GM19351 (cell line): ENCODE data around the gene CCSAP.
"Not testable (repeated sequence)": the region's sequence is repeated elsewhere in the genome, so short reads cannot be mapped to it uniquely, and the experiment has no call there.

Experiments
- ATAC-seq: cut with Tn5 transposase; IDR thresholded peaks from one replicate; pipeline ENCODE4 v1.9.1; 2021; ENCODE audit warnings: mild to moderate bottlenecking, moderate library complexity; ENCODE audit not compliant: unreplicated experiment

CCSAP gene

GRCh38 chr1:229364207-229365065 lies 21.6 kb upstream of the CCSAP start:
- ATAC-seq = no peak

- no peak for ATAC-seq
Measured at GRCh38 chr1:229363723-229364122, 20.9 kb upstream of the CCSAP start.

GRCh38 chr1:229360420-229360819 lies 17.6 kb upstream of the CCSAP start:
- ATAC-seq = no peak

- no peak for ATAC-seq
Measured at GRCh38 chr1:229355661-229356060, 12.8 kb upstream of the CCSAP start.

- ATAC-seq = no peak
Measured at GRCh38 chr1:229354226-229354625, 11.4 kb upstream of the CCSAP start.

- no peak for ATAC-seq
Measured at GRCh38 chr1:229352975-229353374, 10.1 kb upstream of the CCSAP start.

GRCh38 chr1:229349463-229350385 lies 6.9 kb upstream of the CCSAP start:
- no peak for ATAC-seq

- ATAC-seq = no peak
Measured at GRCh38 chr1:229347528-229347927, 4.7 kb upstream of the CCSAP start.

- no peak for ATAC-seq
Measured at GRCh38 chr1:229344937-229345684, 2.3 kb upstream of the CCSAP start.

- ATAC-seq = no peak
Measured at GRCh38 chr1:229344139-229344538, 1.3 kb upstream of the CCSAP start.

GRCh38 chr1:229341774-229342655 lies 832 bp downstream of the CCSAP start:
- peak; percentile 75 for ATAC-seq

- ATAC-seq = no peak
Measured at GRCh38 chr1:229340496-229340895, 2.4 kb downstream of the CCSAP start.

GRCh38 chr1:229339520-229339919 lies 3.3 kb downstream of the CCSAP start:
- no peak for ATAC-seq

- ATAC-seq = no peak
Measured at GRCh38 chr1:229339086-229339485, 3.8 kb downstream of the CCSAP start.

- no peak for ATAC-seq
Measured at GRCh38 chr1:229336345-229336744, 6.5 kb downstream of the CCSAP start.

- no peak for ATAC-seq
Measured at GRCh38 chr1:229334716-229335115, 8.1 kb downstream of the CCSAP start.

- no peak for ATAC-seq
Measured at GRCh38 chr1:229334269-229334668, 8.6 kb downstream of the CCSAP start.

GRCh38 chr1:229328598-229329362 lies 14.1 kb downstream of the CCSAP start:
- no peak for ATAC-seq

- ATAC-seq = not testable (repeated sequence)
Measured at GRCh38 chr1:229327765-229328164, 15.1 kb downstream of the CCSAP start.
